ENCODE measurements around the gene RARG. TPM values are rescaled to one million over a fixed set of nuclear protein-coding genes. Genes with fewer than 3 reads are reported as not detected.

The RARG gene
- total and polyA plus RNA-seq, 2 of the 8 experiments (the other 6 are each of a cell fraction or from before 2014, with no cell fraction given): 68.6 to 68.9 TPM

- peaks cover 3 to 4% of the 10 kb centered on the region in 2 experiments for H4K20me1 ChIP-seq (replicated peaks in 1 of 2; ENCODE audit: control insufficient read depth in 1 of 2, insufficient read depth in 2 of 2, low read length in 2 of 2)
- H4K5ac ChIP-seq (ENCODE audit: insufficient read length, low read depth, low read length): no peak overlapping the region
- TF ChIP-seq BCL11A (IDR thresholded peaks at IDR 0.05; ENCODE audit: low read depth in 2 of 2, low read length in 2 of 2): no peak
- no peak for TF ChIP-seq SAP30 (IDR thresholded peaks at IDR 0.05; ENCODE audit: insufficient read depth, insufficient replicate concordance, low read length)
- TF ChIP-seq USF2 (IDR thresholded peaks at IDR 0.05; ENCODE audit: low read length): no peak
- TF ChIP-seq BRCA1 (IDR thresholded peaks at IDR 0.05; ENCODE audit: low read depth, low read length): no peak
- H3K56ac ChIP-seq (replicated peaks; ENCODE audit: insufficient read length, low read depth, low read length): no peak overlapping the region
- no peak overlapping the region for H3K4ac ChIP-seq (replicated peaks; ENCODE audit: insufficient read length, low read depth, low read length)
- no peak overlapping the region for H4K8ac ChIP-seq (ENCODE audit: extremely low read depth, insufficient read depth, low read length)
- H3K14ac ChIP-seq (ENCODE audit: insufficient read length): no peak overlapping the region
- no peak overlapping the region for H2BK120ac ChIP-seq (replicated peaks; ENCODE audit: low read depth, low read length)
- H3K4me1 ChIP-seq (replicated peaks in 1 of 4; ENCODE audit: control insufficient read depth in 3 of 4, insufficient read depth in 4 of 4, low read length in 3 of 4): peaks cover 3 to 11% (median 5%) of the 10 kb centered on the region in 4 experiments; a peak in 5 of 7 replicates
- H3K4me3 ChIP-seq (ENCODE audit: extremely low read depth in 1 of 4, insufficient read depth in 2 of 4, low read depth in 3 of 4, low read length in 4 of 4): no peak overlapping the region
- H3K27me3 ChIP-seq (replicated peaks in 1 of 4; ENCODE audit: control insufficient read depth in 3 of 4, extremely low read depth in 1 of 4, insufficient read depth in 3 of 4, low read length in 3 of 4): peaks cover 0 to 2% (median 0%) of the 10 kb centered on the region in 4 experiments; a peak in 1 of 7 replicates
- H3K4me2 ChIP-seq (ENCODE audit: insufficient read depth in 1 of 2, low read depth in 2 of 2, low read length in 2 of 2): no peak overlapping the region
- H3K23me2 ChIP-seq (ENCODE audit: low read depth, low read length): peaks cover 5% of the 10 kb centered on the region; the same call in 1 of the 2 replicates
- H3K36me3 ChIP-seq (ENCODE audit: control insufficient read depth in 2 of 4, insufficient read depth in 4 of 4, low read length in 3 of 4): peaks cover 6 to 14% (median 10%) of the 10 kb centered on the region in 4 experiments; a peak in 5 of 8 replicates
- H2BK20ac ChIP-seq (ENCODE audit: low read length): no peak overlapping the region
- H4K91ac ChIP-seq (replicated peaks; ENCODE audit: insufficient read length, low read length): no peak overlapping the region
- H3K79me1 ChIP-seq (ENCODE audit: low read depth, low read length): peaks cover 16% of the 10 kb centered on the region
- peaks cover 0 to 16% of the 10 kb centered on the region in 2 experiments; a peak in 2 of 4 replicates for H3K79me2 ChIP-seq (ENCODE audit: control insufficient read depth in 1 of 2, insufficient read depth in 2 of 2, low read length in 2 of 2)
- no peak overlapping the region for H3K9ac ChIP-seq (replicated peaks in 1 of 4; ENCODE audit: extremely low read depth in 1 of 4, low read depth in 3 of 4, low read length in 3 of 4)
- H3K9me3 ChIP-seq (ENCODE audit: insufficient read depth in 2 of 2, low read depth in 1 of 2, low read length in 1 of 2): no peaks in the 10 kb centered on the region
- CTCF ChIA-PET (ENCODE audit: partially characterized antibody): interaction anchor here (0.7 to 23.0 kb wide), 10 partner anchors 9 to 212 kb away, joined by 4 to 654 read pairs (median 56); partner anchors contain the start of genes AAAS and RARG
- no peak overlapping the region for H2BK12ac ChIP-seq (ENCODE audit: low read depth, low read length)
- H3K18ac ChIP-seq (ENCODE audit: extremely low read depth, low read length): no peak overlapping the region
- H3K23ac ChIP-seq (ENCODE audit: insufficient read length): no peak overlapping the region
- H2AFZ ChIP-seq (ENCODE audit: low read length): no peak overlapping the region
- DNase-seq (ENCODE audit: low read depth in 1 of 2, low spot score in 2 of 2) (no peak), FAIRE-seq (no peak)
- POLR2A ChIA-PET (ENCODE audit: partially characterized antibody): interaction anchor here (0.7 to 9.3 kb wide), 5 partner anchors 8 to 125 kb away, joined by 3 to 113 read pairs (median 5); no protein-coding TSS in a partner anchor
- H2BK5ac ChIP-seq (ENCODE audit: low read depth, low read length): no peak overlapping the region
- WGBS, 2 experiments (ENCODE audit: extremely low coverage in 1 of 2, insufficient coverage in 1 of 2, insufficient read length in 1 of 2, insufficient replicate concordance in 2 of 2, low coverage in 1 of 2, low lambda C conversion rate in 2 of 2, missing lambda C conversion rate in 1 of 2): 92% methylated on average over 2 of the region's 2 CpGs; no CpG with 5 or more reads in 1 of the 2 experiments
- no peak overlapping the region for H3K27ac ChIP-seq (ENCODE audit: low read depth, low read length)
- no peak overlapping the region for H2AK5ac ChIP-seq (ENCODE audit: low read depth, low read length)
- H2BK15ac ChIP-seq (ENCODE audit: low read length): no peak overlapping the region
Measured at GRCh38 chr12:53265783-53266182, 33.8 kb upstream of the RARG start.
